CD4-positive, alpha-beta T cell treated with Interleukin-1 beta for 1 hour (primary cell): Measurements from ENCODE around the gene C5orf22.
"Not testable (repeated sequence)": the region's sequence is repeated elsewhere in the genome, so short reads cannot be mapped to it uniquely, and the experiment has no call there.

ENCODE experiments used
- DNase-seq, 2 donors: peaks; one replicate each; pipeline ENCODE4 v3.0.0-alpha.2; 2020 to 2022

The C5orf22 gene

DNA sequence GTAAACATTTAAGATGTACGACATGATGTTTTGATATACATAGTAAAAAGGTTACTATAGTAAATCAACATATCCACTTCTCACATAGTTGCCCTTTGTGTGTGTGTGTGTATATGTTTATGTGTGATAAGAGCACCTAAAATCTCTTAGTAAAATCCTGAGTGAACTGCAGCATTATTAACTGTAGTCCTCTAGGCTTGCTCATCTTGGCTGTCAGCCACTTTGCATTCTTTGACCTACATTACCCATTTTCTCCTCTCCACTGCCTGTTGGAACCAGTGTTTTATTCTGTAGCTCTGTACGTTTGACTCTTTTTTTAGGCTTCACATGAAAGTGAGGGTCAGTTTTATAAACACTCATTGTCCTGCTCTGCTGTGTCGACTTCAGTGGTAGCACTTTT lies 24.4 kb downstream of the C5orf22 start:
- no peak for DNase-seq

- no peak for DNase-seq
These were observed 27.8 kb downstream of the C5orf22 start for GRCh38 chr5:31559942-31560341.

GRCh38 chr5:31561946-31562345 lies 29.8 kb downstream of the C5orf22 start:
- DNase-seq, result no peak

DNA sequence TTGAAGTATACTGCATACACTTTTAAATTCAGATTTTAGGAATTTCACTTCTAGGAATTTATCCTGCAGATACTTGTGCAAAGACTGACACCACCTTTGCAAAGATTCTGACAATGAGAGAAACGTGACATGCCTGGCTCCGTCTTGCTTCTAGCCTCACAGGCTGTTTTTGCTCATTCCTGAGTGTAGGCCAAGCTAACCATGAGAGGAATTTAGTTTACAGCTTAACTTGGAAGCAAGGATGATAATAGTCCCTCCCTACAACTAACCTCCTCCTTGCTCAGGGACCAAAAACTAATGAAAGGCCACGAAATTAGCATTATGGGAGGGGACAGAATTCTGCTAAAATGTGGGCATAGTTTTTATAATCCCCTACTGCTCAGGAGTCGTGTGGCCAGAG lies 31.1 kb downstream of the C5orf22 start:
- no peak for DNase-seq

DNA sequence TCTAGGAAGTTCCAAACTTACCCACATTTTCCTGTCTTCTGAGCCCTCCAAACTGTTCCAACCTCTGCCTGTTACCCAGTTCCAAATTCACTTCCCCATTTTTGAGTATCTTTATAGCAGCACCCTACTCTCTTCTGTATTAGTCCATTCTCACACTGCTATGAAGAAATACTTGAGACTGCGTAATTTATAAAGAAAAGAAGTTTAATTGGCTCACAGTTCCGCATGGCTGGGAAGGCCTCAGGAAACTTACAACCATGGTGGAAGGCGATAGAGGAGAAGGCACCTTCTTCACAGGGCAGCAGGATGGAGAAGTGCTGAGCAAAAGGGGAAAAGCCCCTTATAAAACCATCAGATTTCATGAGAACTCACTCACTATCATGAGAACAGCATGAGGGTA lies 34.3 kb downstream of the C5orf22 start:
- not testable (repeated sequence) for DNase-seq

- DNase-seq, result no peak
These were observed 36.3 kb downstream of the C5orf22 start for GRCh38 chr5:31568302-31568835.

DNA sequence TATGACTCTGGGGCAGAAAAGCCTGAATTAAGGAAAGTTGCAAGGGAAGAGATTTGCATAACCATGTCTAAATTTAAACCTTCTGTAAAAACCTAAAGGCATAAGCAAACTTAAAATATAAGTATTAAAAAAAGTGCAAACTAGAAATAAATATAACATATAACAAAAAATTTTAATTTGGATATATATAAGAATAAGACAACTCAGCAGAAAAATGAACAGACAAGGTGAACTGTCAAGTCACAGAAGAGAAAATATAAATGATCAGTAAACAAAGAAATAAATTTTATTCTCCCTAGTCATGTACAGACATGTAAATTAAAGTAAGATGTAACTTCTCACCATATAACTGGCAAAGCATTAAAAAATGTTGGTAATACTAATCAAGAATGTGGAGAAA lies 37.0 kb downstream of the C5orf22 start:
- no peak for DNase-seq

DNA sequence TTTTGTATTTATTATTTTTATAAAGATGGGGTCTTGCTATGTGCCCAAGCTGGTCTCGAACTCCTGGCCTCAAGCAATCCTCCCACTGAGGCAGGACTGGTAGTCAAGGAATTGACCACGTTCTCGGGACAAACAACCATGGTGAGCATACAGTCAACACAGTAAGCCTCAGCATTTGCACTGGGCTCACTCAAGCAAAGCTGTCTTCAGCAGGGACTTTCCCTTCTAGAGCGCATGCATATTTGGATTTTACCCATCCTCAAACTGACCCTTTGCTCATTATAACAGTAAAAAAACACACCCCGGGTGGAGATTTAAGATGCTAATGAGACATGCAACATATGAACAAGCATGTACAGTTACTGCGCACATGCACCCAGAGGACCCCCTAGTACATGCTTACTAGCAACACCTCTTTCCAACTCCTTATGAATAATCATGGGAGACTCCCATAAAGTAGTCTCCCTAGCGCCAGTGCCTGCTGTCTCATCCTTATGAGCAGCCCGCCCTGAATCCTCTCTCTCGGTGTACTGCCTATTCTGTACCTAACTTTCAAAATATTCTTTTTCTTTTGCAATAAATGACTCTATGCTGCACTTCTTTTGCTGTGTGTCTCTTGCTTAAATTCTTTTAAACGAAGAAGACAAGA lies 41.5 kb downstream of the C5orf22 start:
- DNase-seq, result no peak

GRCh38 chr5:31574772-31575171 lies 42.7 kb downstream of the C5orf22 start:
- DNase-seq, result no peak

DNA sequence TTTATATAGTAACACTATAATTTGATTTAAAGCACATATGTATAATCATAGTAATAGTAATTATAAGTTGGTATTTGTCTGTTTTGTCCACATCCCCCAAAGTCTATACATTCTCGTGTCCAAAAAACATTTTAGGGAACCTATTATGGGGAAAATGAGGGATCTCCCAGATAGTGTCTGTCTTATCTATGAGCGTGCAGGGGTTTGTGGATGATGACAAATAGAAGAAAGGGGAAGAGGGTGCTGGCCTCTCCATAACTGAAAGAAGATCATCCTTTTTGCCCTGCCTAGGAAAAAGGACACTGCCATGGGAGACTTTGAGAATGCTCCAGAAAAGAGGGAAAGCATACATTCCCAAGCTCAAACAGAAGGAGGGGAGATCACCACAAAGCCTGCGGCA lies 45.3 kb downstream of the C5orf22 start:
- DNase-seq, result no peak

DNA sequence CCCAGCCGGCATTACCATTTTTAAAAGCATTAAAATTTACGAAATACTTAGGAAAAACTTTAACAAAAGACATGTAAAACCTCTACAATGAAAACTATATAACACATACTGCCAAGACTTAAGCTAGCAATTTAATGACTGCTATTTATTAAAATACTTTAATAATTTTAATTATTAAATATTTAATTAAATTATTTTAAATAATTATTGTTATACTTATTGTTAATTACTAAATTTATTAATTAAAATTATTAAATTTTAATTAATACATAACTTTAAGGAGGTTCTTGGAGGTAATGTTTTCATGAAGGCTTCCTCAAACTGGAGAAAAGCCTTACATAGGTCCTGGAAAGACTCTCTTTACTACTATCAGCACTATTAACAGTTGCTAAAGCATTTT lies 47.5 kb downstream of the C5orf22 start:
- DNase-seq, result no peak

GRCh38 chr5:31581498-31582099 lies 49.5 kb downstream of the C5orf22 start:
- peak in 1 of 2 donors; percentile 31 for DNase-seq

DNA sequence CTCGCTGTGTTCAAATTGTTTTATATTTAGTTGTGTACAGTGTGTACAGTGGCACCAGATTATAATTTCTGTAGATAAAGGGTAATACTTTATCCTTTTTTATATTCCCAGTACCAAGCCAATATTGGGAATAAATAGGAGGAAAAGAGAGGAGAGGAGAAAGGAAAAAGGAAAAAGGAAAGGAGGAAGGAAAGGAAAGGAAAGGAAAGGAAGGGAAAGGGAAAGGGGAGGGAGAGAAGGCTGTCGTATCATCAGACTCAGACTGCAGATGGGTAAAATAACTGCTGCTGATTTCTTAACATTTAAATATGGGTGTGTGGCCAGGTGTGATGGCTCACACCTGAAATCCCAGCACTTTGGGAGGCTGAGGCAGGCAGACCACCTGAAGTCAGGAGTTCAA lies 51.0 kb downstream of the C5orf22 start:
- no peak for DNase-seq

GRCh38 chr5:31585166-31585894 lies 53.2 kb downstream of the C5orf22 start:
- DNase-seq, result no peak

- DNase-seq, result no peak
These were observed 53.8 kb downstream of the C5orf22 start for GRCh38 chr5:31585895-31586270.

GRCh38 chr5:31587546-31587945 lies 55.4 kb downstream of the C5orf22 start:
- DNase-seq, result no peak

- no peak for DNase-seq
These were observed 61.6 kb downstream of the C5orf22 start for GRCh38 chr5:31593665-31594064.

DNA sequence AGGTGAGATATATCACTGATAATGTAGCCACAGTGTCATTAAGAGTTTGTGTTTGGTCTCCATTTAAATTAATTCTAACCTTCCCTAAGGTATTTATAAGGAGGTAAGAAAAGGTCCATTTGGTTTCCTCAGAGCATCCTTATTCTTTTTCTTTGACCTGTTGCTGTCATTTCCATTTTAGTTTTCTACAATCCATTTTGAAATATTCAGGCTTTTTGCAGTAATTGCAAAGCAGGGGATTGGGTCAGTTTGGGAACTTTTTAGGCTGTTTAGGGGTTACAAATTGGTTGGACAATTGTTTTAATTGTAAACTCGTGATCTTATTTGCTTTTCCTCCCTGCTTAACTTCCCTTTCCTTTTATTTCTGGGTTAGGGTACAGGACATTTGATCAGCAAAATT lies 64.3 kb downstream of the C5orf22 start:
- DNase-seq, result no peak

DNA sequence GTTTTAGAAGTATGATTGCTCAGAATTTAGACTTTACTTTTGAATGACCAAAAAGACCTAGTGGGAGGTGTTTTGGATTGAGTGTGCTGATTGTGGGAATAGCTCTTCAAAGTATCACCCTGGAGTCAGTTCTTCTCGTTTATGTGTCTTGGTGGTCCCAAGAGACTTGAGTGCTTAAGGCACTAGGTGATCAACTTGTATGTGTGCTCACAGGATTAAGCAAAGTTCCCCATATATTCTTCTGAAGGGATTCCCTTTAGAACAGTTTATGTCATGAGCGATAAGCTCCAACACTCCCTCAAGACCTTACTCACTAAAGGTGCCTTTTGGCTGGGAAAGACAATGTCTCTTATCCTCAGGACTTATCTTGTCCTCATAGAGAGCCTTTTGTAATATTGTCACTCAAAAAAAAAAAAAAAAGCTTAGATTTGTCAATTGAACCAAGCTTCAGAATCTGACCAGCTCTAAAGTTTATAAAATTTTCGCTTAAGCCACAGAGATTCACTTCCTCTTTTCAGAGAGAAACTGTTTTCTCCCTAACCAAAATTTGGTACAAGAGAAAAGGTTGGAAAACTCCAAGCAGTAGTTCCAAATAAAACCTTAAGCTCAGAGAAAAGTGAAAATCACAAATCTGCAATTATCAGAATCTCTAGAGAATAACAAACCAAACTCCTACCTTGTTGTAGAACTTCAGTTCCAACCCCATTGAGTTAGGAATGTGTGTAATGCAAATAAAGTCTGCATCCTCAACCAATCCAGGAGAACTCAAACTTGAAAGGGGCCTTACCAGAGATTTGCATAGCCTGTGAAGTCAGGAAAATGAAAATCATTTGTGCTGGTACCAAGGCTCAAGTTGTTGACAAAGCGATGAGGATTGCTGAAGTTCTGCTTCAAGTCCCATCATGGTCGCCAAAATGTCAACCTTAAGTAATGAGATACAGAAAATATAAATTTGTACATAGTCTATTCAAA lies 66.8 kb downstream of the C5orf22 start:
- no peak for DNase-seq

- not testable (repeated sequence) for DNase-seq
These were observed 70.2 kb downstream of the C5orf22 start for GRCh38 chr5:31602305-31602704.

- DNase-seq, result no peak
These were observed 72.1 kb downstream of the C5orf22 start for GRCh38 chr5:31604240-31604639.

GRCh38 chr5:31604644-31605043 lies 72.5 kb downstream of the C5orf22 start:
- no peak for DNase-seq
